Measurements from ENCODE around the gene NHS. TPM values are rescaled to one million over a fixed set of nuclear protein-coding genes. Genes with fewer than 3 reads are reported as not detected.
"Not testable (repeated sequence)": the region's sequence is repeated elsewhere in the genome, so short reads cannot be mapped to it uniquely, and the experiment has no call there.

The NHS gene
- total RNA-seq, 6 experiments from 2014 or later = 0.06 to 0.27 (median 0.12) TPM

DNA sequence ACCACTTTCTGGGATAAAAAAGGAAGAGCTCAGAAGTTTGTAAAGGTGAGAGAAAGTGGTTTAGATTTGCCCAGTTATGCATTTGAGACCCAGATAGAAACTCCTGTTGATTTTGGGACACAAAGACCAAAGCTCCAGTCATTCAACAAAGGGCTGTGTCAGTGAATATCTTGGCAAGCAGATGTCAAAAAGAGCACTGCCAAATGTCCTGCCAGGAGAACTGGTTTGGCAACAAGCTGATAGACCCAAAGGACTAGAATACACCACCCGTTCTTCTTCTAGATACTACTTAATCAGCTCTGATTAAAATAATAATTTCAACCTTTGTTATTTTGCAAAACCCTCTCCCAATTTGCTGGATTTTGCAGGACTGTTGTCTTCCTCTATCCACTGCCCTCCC is 121.4 kb downstream of the NHS start:
- no peaks in the 10 kb centered on the region for H3K36me3 ChIP-seq
- H3K27ac ChIP-seq = no peak overlapping the region
- intact Hi-C loops (cut with DNase I) = no loop called here
- no peaks in the 10 kb centered on the region for H3K9me3 ChIP-seq
- no peaks in the 10 kb centered on the region for H3K4me1 ChIP-seq
- WGBS (ENCODE audit: insufficient coverage, low coverage, low lambda C conversion rate, missing lambda C conversion rate) = 40% methylated on average over 1 of the region's 1 CpG
- DNase-seq = peak in 1 of 3 donors; percentile 44
- peak in 2 of 4 donors; percentile 32 to 70 for ATAC-seq
- H3K4me3 ChIP-seq = no peak overlapping the region
- TF ChIP-seq CTCF (IDR thresholded peaks at IDR 0.05) (no peak), POLR2A (IDR thresholded peaks at IDR 0.05) (no peak)
- H3K27me3 ChIP-seq = no peaks in the 10 kb centered on the region

DNA sequence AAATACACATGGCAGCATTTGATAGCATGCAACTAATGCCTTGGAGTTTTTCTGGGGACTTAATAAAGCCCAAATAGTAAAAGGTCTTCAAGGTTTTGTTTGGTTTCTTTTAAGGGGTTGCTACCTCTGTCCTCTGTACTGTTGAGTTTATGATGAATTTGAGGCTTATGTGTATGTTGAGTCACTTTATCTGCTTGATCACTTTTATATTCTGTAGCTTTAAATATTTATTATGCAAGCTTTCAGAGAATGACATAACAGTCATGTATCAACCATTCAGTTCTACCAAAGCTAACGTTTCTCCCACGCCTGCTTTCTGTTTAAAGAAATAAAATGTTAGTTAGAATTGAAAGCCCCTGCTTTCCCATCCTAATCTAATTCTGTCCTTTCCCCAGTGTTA is 122.2 kb downstream of the NHS start:
- 45% methylated on average over 2 of the region's 2 CpGs for WGBS (ENCODE audit: insufficient coverage, low coverage, low lambda C conversion rate, missing lambda C conversion rate)
- no peaks in the 10 kb centered on the region for H3K4me1 ChIP-seq
- intact Hi-C loops (cut with DNase I) = no loop called here

GRCh38 chrX:17499512-17499911 is 124.5 kb downstream of the NHS start:
- intact Hi-C loops (cut with DNase I) = no loop called here

More for the DNA sequence above, 122.2 kb downstream of the NHS start:
- DNase-seq = no peak
- no peak for ATAC-seq
- Histone ChIP-seq H3K4me3 (no peak overlapping the region), H3K36me3 (no peaks in the 10 kb centered on the region), H3K27me3 (no peaks in the 10 kb centered on the region), H3K27ac (no peak overlapping the region), H3K9me3 (no peaks in the 10 kb centered on the region)
- no peak for TF ChIP-seq POLR2A (IDR thresholded peaks at IDR 0.05)

DNA sequence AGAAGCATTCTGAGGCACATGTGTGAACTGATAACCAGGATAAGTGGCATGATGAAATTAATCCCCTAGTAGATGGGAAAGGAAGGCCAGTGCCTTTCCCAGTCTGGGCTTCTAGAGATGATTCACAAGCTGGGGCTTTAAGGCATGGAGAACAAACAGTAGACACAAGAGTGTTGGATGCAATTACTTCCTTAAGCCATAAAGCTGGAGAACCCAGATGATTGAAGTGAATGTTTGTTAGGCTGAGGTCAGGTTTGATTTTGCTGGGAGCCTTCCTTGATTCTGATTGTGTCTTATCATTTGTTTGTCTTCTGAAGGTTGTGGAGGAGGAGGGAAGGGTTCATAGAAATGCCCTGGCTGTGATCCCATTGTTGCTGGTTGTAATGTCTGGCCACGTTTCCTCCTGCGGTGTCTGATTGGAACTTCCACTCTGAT is 125.2 kb downstream of the NHS start:
- 28% methylated on average over 2 of the region's 2 CpGs for WGBS (ENCODE audit: insufficient coverage, low coverage, low lambda C conversion rate, missing lambda C conversion rate)
- H3K27me3 ChIP-seq = no peaks in the 10 kb centered on the region
- no peaks in the 10 kb centered on the region for H3K9me3 ChIP-seq
- no peak overlapping the region for H3K4me3 ChIP-seq
- intact Hi-C loops (cut with DNase I) = no loop called here
- H3K4me1 ChIP-seq = no peaks in the 10 kb centered on the region
- TF ChIP-seq POLR2A (IDR thresholded peaks at IDR 0.05) (no peak), CTCF (IDR thresholded peaks at IDR 0.05) (no peak)
- peak in 1 of 4 donors; percentile 33 for ATAC-seq
- H3K36me3 ChIP-seq = no peaks in the 10 kb centered on the region
- DNase-seq = no peak
- H3K27ac ChIP-seq = no peak overlapping the region

More at GRCh38 chrX:17499512-17499911, 124.5 kb downstream of the NHS start:
- TF ChIP-seq POLR2A (IDR thresholded peaks at IDR 0.05) (no peak), CTCF (IDR thresholded peaks at IDR 0.05) (no peak)
- Histone ChIP-seq H3K4me1 (no peaks in the 10 kb centered on the region), H3K9me3 (no peaks in the 10 kb centered on the region), H3K27me3 (no peaks in the 10 kb centered on the region), H3K4me3 (no peak overlapping the region), H3K27ac (no peak overlapping the region), H3K36me3 (no peaks in the 10 kb centered on the region)
- WGBS (ENCODE audit: insufficient coverage, low coverage, low lambda C conversion rate, missing lambda C conversion rate) = 60% methylated on average over 5 of the region's 5 CpGs
- no peak for ATAC-seq
- no peak for DNase-seq

GRCh38 chrX:17501746-17502145 is 126.7 kb downstream of the NHS start:
- TF ChIP-seq POLR2A (IDR thresholded peaks at IDR 0.05) (no peak), CTCF (IDR thresholded peaks at IDR 0.05) (no peak)
- intact Hi-C loops (cut with DNase I) = no loop called here
- Histone ChIP-seq H3K36me3 (no peaks in the 10 kb centered on the region), H3K4me1 (no peaks in the 10 kb centered on the region), H3K9me3 (no peaks in the 10 kb centered on the region), H3K27me3 (no peaks in the 10 kb centered on the region), H3K27ac (no peak overlapping the region), H3K4me3 (no peak overlapping the region)
- WGBS (ENCODE audit: insufficient coverage, low coverage, low lambda C conversion rate, missing lambda C conversion rate) = 43% methylated on average over 6 of the region's 6 CpGs
- DNase-seq = no peak
- no peak for ATAC-seq

DNA sequence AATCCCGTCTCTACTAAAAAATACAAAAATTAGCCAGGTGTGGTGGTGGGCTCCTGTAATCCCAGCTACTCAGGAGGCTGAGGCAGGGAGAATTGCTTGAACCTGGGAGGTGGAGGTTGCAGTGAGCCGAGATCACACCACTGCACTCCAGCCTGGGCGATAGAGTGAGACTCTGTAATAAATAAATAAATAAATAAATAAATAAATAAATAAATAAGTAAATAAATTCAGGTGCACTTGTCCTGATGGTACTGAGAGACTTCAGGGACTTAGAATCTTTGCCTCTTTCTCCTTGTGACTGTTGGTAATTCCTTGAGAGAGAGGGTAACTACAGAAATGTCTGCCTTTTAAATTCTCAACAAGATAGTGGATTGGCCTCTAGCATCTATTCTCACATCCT is 131.4 kb downstream of the NHS start:
- H3K27me3 ChIP-seq; H3K4me1 ChIP-seq; H3K27ac ChIP-seq; H3K4me3 ChIP-seq; intact Hi-C loops (cut with DNase I); H3K9me3 ChIP-seq; ATAC-seq; DNase-seq; H3K36me3 ChIP-seq: not testable (repeated sequence)
- WGBS (ENCODE audit: insufficient coverage, low coverage, low lambda C conversion rate, missing lambda C conversion rate) = 65% methylated on average over 2 of the region's 3 CpGs
